ENCODE data around the gene FICD. TPM values are rescaled to one million over a fixed set of nuclear protein-coding genes. Genes with fewer than 3 reads are reported as not detected.

The FICD gene
- total RNA-seq, 1 donor from 2014 or later = 14.1 TPM

DNA sequence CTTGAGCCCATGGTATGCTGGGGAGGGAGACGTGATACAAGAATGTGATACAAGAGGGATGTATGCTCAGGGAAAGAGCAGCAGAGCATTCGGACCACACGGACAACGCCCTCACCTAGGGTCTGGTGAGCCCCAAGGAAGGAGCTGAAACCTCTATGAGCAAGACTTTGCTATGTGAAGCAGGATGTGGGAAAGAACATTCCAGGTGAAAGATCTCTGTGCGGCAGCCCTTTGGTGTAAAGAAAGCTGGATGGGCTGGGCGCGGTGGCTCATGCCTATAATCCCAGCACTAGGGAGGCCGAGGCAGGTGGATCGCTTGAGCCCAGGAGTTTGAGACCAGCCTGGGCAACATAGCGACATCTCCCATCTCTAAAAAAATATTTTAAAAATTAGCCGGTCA, 16.9 kb upstream of the FICD start:
- no peak for DNase-seq (ENCODE audit: low spot score)

GRCh38 chr12:108502922-108503321, 12.2 kb upstream of the FICD start:
- DNase-seq (ENCODE audit: low spot score) = no peak

GRCh38 chr12:108505129-108505528, 9.9 kb upstream of the FICD start:
- no peak for DNase-seq (ENCODE audit: low spot score)

DNA sequence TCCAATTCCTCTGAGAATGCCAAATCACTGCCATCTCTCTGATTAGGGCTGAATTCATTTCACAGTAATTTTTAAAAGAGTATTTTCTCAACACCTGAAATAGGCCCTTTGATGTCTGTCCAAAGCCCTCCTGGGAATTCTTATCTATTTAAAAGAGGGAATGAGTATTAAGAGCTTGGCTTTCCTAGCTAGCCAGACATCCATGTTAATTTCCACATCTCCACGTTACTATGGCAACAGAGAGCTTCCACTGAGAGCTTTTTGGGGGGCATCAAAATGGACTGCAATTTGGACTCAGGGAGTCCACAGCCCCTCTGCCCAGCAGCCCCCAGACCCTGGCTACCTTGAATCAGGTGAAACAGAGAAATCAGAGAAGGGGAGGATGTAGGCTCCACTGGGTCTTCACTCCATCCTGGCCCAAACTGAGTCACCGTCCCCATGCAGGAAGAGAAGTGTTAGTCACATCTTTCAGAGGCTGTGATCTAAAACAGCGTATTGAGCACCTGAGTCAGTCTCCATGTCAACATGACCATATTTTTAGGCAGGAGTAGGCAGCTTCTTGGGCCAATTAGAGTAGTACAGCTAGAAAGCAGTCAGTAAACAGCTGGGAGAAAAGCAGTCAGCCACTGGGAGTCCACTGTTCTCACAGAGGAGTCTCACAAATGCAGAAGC, 7.0 kb upstream of the FICD start:
- DNase-seq (ENCODE audit: low spot score) = peak; percentile 41

- DNase-seq (ENCODE audit: low spot score) = no peak
These were observed 5.3 kb upstream of the FICD start for GRCh38 chr12:108509806-108510205.

- no peak for DNase-seq (ENCODE audit: low spot score)
These were observed 4.2 kb upstream of the FICD start for GRCh38 chr12:108510836-108511235.

DNA sequence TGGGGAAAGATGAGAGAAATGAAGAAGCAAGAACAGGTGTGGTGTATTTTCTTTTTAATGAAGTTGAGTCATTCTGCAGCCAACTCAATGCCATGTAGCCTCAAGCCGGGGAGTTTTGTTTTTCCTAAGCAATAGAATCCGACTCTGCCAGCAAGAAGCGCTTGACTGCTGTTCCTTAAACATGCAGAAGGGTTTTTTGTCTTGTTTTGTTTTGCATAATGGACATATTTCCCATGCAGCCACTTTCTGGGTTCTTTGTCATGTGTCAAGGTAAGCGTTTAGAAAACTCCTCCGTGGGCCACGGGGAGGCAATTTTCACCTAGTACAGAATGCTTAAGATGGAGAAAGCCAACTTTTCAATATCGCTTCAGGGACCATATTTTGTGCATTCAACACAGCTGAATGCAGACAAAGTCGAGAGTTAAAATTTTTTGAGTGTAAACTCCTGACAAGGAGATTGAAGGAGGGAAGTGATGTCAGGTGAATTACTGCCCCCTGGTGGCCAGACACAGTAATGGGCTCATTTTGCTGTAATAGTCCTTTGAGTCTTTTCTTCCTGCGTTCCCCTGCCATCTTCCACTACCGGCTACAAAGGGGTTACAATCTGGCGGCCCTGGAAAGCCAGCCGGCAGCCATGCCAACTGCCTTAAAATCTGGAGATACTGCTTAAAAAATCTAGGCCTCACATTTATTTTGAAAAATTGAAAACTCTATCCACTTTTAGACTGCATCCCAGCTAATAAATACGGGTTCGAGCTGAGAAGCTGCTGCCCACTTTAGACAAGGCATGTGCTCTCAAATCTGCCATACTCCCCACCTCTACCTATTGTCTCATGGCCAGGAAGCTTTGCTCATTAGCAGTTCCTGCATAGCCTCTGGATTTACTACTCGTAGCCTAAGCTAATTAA, 3.2 kb upstream of the FICD start:
- peak; percentile 87 for DNase-seq (ENCODE audit: low spot score)

GRCh38 chr12:108514468-108514972, 557 bp upstream of the FICD start:
- peak; percentile 65 for DNase-seq (ENCODE audit: low spot score)

- no peak for DNase-seq (ENCODE audit: low spot score)
These were observed 839 bp downstream of the FICD start for GRCh38 chr12:108515916-108516315.

DNA sequence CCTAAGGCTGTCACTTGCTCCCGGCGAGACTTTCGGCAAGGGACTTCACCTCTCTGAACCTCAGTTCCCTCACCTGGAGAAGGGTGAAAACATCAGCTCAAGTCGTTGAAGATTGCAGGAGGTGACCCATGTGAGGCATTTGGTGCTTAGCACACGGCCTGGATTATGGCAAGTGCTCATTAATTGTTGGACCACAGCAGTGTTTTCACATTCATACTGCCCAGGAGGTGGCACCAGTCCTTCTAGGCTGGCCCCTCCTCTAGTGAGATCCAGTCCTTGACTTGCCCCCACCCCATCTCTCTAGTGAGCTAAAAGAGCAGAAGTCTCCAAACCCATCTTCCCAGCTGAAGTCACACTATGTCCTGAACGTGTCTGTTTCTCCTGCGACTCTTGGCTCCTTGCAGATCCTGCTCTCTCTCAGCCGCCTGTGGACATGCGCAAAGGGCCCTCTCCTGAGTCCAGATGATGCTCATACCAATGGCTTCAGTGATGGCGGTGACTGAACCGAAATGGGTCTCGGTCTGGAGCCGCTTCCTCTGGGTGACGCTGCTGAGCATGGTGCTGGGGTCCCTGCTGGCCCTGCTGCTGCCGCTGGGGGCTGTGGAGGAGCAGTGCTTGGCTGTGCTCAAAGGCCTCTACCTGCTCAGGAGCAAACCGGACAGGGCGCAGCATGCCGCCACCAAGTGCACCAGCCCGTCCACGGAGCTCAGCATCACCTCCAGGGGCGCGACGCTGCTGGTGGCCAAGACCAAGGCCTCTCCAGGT, 1.6 kb downstream of the FICD start:
- DNase-seq (ENCODE audit: low spot score) = peak; percentile 74

- DNase-seq (ENCODE audit: low spot score) = peak; percentile 64
These were observed 2.4 kb downstream of the FICD start for GRCh38 chr12:108517288-108518100.

DNA sequence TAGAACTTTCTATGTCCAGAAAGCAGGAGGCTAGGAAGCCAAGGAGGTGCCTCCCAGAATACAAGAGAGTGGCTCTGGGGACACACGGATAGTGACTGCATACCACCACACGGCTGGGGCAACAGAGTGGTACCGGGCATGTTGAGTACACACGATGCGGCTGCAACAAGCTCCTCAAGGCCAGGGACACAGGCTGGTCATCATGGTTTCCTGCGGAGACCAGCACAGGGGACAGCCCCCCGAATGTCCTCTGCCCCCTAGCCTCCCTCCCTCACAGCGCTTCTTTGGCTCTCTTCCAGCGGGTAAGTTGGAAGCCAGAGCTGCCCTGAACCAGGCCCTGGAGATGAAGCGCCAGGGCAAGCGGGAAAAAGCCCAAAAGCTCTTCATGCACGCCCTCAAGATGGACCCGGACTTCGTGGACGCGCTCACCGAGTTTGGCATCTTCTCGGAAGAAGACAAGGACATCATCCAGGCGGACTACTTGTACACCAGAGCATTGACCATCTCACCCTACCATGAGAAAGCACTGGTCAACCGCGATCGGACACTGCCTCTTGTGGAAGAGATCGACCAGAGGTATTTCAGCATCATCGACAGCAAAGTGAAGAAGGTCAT, 3.1 kb downstream of the FICD start:
- peak; percentile 71 for DNase-seq (ENCODE audit: low spot score)

DNA sequence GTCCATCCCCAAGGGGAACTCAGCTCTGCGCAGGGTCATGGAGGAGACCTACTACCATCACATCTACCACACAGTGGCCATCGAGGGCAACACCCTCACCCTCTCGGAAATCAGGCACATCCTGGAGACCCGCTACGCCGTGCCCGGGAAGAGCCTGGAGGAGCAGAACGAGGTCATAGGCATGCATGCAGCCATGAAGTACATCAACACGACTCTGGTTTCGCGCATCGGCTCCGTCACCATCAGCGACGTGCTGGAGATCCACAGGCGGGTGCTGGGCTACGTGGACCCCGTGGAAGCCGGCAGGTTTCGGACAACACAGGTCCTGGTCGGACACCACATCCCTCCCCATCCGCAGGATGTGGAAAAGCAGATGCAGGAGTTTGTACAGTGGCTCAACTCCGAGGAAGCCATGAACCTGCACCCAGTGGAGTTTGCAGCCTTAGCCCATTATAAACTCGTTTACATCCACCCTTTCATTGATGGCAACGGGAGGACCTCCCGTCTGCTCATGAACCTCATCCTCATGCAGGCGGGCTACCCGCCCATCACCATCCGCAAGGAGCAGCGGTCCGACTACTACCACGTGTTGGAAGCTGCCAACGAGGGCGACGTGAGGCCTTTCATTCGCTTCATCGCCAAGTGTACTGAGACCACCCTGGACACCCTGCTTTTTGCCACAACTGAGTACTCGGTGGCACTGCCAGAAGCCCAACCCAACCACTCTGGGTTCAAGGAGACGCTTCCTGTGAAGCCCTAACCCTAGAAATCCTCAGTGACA, 3.8 kb downstream of the FICD start:
- no peak for DNase-seq (ENCODE audit: low spot score)

- no peak for DNase-seq (ENCODE audit: low spot score)
These were observed 4.5 kb downstream of the FICD start for GRCh38 chr12:108519558-108519957.

- DNase-seq (ENCODE audit: low spot score) = no peak
These were observed 8.3 kb downstream of the FICD start for GRCh38 chr12:108523365-108523764.

DNA sequence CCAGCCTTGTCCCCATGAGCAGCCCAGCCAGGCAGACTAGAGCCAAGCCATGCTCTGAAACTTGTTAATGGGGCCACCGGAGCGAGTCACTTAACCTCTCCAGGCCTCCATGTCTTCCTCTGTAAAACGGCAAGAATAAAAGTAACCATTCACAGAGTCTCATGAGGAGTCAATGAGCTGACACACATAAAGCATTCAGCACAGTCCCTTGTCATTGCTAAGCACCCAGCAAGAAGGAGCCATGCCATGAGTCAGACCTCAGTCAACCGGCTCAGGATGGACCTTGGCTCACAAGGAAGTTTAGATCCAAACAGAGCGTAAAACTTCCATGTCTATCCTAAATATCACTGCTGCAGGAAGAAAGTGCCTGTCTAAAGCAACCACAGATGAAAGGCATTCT, 10.6 kb downstream of the FICD start:
- no peak for DNase-seq (ENCODE audit: low spot score)

GRCh38 chr12:108526482-108527165, 11.5 kb downstream of the FICD start:
- DNase-seq (ENCODE audit: low spot score) = no peak

- no peak for DNase-seq (ENCODE audit: low spot score)
These were observed 12.1 kb downstream of the FICD start for GRCh38 chr12:108527166-108527496.

DNA sequence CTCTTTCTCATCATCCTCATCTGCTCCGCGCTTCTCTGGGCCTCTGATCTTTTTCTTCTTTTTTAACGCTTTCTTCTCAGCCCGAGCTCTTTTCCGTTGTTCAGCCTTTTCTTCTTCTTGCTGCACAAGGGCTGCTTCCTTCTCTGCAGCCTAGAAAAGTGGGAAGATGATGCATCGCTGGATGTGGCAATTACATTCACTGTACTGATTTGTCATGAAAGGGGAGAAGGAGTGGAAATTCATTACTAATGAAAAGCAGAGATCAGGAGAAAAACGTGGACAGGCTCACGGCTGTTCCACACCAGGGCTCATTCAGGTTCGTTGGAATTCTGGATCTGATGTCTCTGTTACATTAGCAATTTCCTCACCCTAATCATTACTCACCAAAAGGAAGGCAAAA, 15.1 kb downstream of the FICD start:
- DNase-seq (ENCODE audit: low spot score) = no peak
